Activated CD8-positive, alpha-beta memory T cell treated with anti-CD3 and anti-CD28 coated beads for 4 hours (primary cell): ENCODE results near the gene DDT.
"Not testable (repeated sequence)": the region's sequence is repeated elsewhere in the genome, so short reads cannot be mapped to it uniquely, and the experiment has no call there.

Experiments used
- DNase-seq, 2 donors: peaks; one replicate each; pipeline ENCODE4 v3.0.0-alpha.2; 2020; ENCODE audit warnings: low read depth in 2 of 2

DDT gene

GRCh38 chr22:23989583-23990244, 15.5 kb upstream of the DDT start:
- not testable (repeated sequence) for DNase-seq

DNA sequence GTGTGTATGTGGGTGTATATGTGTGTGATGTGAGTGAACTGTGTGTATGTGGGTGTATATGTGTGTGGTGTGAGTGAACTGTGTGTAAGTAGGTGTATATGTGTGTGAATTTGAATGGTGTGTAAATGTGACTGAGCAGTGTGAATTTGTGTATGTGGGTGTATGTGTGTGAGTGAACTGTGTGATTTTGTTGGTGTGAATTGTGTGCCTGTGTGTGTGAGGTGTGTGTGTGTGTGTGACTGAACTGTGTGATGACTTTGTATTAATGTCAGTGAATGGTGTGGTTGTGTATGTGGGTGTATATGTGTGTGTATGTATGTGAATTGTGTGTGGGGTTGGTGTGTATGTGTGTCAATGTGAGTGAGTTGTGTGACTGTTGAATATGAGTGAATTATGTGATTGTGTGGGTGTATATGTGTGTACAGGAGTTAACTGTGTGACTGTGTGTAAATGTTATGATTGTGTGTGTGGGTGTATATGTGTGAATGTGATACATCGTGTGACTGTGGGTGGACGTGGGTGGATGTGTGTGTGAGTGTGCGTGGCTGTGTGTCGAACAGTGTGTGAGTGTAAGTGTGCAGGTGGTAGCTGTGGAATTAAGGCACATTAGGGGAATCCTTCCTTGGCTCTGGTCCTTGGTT, 12.4 kb upstream of the DDT start:
- not testable (repeated sequence) for DNase-seq

- DNase-seq = not testable (repeated sequence)
Observed at GRCh38 chr22:23986089-23986488, 11.8 kb upstream of the DDT start.

DNA sequence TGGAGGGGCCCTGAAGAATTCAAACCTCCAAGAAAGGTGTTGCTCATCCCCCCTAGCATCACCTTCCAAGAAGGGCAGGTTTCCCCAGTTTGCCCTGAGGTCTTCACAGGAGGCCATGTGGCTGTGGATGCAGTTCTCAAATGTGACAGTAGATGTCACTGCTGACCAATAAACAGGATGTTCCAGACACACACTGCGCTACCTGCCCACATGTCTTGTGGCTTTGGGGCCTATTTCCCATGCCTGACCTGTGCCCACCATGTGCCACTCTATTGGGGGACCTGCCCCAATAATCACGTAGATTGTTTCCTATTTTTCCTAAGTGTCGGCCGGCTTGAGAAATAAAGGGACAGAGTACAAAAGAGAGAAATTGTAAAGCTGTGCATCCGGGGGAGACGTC, 10.2 kb upstream of the DDT start:
- DNase-seq = no peak

DNA sequence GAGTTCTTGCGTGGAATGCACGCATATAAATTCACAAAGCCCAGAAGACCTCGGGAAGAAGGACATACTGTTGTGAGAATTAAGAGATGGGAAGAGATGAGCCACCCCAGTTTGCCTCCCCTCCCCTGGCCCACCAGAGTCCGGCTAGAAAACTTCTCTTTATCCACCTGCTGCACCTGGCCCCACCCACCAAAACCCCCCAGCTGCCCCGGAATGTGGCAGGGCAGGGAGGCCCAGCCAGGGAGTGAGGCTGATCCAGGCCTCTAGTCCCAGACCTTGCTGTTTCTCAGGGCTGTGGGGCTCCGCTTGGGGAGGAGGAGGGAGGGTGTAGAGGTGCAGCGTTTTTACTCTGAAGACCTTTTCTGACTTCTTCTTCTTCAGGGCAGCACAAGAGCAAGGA, 6.3 kb upstream of the DDT start:
- not testable (repeated sequence) for DNase-seq

GRCh38 chr22:23979557-23980240, 5.5 kb upstream of the DDT start, which contains the start of gene GSTT2:
TSS of gene GSTT2 (plus strand) at chr22:23980134.
- not testable (repeated sequence) for DNase-seq

- DNase-seq = not testable (repeated sequence)
Observed at GRCh38 chr22:23977304-23977703, 3.1 kb upstream of the DDT start.

DNA sequence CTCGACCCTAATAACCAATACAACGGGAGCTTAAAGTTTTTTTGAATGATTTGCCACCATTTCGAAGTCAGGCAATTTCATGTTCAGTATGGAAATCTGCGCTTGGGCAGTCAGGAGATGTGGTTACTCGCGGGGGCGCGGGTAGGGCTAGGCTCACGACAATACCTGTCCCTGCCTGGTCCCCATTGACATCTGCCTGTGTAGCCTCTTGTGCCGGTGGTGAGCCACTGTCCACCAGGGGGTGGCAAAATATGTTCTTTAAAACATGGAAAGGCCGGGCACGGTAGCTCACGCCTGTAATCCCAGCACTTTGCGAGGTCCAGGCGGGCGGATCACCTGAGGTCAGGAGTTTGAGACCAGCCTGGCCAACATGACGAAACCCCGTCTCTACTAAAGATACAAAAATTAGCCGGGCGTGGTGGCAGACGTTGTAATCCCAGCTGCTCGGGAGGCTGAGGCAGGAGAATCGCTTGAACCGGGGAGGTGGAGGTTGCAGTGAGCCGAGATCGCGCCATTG, 653 bp upstream of the DDT start:
- DNase-seq = not testable (repeated sequence)

GRCh38 chr22:23971927-23972326, 2.3 kb downstream of the DDT start:
- not testable (repeated sequence) for DNase-seq

DNA sequence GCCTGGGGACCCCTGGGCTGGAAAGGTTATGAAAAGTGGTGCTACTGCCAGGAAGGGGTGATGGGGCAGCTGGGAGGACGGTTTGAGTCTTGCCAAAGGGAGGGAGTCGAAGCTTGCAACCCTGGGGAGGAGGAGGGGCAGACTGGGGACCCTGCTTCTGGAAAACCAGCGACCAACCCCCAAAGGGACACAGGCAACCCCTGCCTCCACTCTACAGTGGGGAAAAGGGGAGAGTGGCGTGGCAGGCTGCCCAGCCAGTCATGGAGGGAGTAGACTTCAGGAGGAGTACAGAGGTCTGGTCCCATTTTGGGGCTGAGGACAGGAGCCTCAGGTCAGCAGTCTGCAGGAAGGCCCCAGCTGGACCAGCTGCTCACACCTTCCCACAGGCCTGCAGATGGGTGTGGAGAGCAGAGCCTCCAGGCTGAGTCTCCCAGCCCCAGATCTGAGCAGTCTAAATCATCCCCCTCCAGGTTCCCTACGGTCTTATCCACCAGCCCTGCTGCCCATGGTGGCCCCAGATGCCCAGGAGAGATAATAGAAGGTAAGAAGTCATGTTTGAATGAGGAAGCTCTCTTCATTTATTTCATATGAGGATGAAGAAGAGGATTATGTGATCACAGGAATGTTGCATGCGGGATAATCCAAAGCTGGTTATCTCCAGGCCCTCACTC, 3.3 kb downstream of the DDT start:
- no peak for DNase-seq

- DNase-seq = no peak
Observed at GRCh38 chr22:23970201-23970641, 4.0 kb downstream of the DDT start.

DNA sequence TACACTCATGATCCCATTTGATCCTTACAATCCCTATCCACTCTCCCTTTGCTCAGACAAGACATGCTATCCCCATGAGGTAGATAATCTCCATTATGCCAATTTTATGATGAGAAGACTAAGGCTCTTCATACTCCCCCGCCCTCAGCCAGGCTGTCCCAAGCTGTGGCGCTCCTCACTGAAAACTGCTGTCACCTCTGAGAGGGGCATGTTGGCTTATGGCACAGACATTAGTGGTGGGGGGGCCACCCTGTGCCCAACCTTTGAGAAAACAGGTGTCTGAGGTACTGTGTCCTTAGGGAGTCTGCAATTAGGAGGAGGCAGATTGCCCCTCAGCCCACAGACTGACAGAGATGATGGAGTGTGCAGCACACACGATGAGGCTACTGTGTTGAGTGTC, 5.2 kb downstream of the DDT start:
- DNase-seq = no peak

DNA sequence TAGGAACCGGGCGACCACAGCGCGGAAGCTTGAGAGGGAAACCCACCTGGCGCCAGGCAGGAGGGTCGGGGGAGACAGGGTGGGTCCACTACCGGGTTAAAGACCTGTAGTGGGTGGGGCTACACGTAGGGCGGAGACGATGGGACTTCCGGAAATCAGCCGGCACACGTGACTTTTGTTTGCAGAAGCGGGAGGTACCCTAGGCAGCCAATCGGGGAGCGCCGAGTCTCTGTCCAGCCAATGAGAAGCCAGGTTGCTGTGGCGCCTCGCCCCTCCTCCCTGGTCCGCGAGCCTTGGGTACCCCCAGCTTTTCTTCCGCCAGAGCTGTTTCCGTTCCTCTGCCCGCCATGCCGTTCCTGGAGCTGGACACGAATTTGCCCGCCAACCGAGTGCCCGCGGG, 7.7 kb downstream of the DDT start, which contains the start of gene DDTL:
Gene DDTL (plus strand): TSS at position 321 of the 400 bp plus-strand sequence. CDS start 27 bp downstream, at position 348.
- not testable (repeated sequence) for DNase-seq

- not testable (repeated sequence) for DNase-seq
Observed at GRCh38 chr22:23966094-23966493, 8.1 kb downstream of the DDT start.

DNA sequence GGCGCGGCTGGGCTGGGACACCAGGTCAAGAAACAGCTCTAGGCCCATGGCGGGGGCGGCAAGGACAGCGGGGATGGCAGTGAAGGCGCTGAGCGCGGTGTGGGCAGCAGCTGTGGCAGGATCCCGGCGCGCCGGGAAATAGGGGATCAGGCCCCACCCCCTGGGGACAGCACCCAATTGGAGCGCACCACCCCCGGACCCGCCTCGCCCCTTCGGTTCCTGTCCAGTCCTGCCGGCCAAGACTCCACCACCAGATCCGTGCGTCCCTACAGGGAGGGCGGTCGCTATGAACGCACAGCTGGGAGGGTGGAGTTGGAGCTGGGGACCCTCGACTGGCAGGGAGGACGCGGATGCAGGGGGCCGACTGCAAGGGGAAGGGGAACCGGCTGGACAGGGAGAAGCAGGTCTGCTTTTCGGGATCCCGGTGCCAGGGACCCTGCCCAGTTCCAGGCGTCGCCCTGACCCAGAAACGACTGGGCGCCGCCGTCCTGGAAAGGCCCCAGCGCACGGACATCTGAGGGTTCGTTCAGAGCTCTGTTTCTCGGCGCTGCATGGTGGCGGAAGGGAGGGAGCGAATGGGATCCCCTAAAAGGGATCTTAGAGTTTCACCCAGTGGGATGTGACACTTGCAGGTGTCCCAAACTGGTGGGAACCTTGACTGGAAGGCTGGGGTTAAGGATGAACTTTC, 13.0 kb downstream of the DDT start, which contains the start of gene GSTT2B:
Gene GSTT2B (minus strand): TSS at position 112 of the 688 bp plus-strand sequence. CDS start 64 bp downstream, at position 48.
- DNase-seq = not testable (repeated sequence)

- DNase-seq = peak; percentile 57 to 60
Observed at GRCh38 chr22:23956301-23956900, 17.8 kb downstream of the DDT start.

- not testable (repeated sequence) for DNase-seq
Observed at GRCh38 chr22:23955886-23956285, 18.4 kb downstream of the DDT start.

DNA sequence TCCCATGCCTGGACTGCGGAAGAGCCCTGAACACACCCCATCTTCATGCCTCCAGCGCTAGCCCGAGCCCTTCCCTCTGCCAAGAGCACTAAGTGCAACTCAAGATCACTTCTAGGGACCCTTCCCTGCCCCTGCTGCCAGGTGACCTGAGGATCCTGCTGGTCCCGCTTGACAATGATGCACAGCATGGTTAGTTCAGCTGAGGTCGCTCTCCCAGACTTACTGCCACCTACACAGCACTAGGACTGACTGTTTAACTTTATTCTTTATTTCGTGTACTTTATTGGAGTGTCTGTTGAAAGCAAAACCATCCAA, 19.3 kb downstream of the DDT start:
- not testable (repeated sequence) for DNase-seq

- DNase-seq = not testable (repeated sequence)
Observed at GRCh38 chr22:23954193-23954990, 19.8 kb downstream of the DDT start.

DNA sequence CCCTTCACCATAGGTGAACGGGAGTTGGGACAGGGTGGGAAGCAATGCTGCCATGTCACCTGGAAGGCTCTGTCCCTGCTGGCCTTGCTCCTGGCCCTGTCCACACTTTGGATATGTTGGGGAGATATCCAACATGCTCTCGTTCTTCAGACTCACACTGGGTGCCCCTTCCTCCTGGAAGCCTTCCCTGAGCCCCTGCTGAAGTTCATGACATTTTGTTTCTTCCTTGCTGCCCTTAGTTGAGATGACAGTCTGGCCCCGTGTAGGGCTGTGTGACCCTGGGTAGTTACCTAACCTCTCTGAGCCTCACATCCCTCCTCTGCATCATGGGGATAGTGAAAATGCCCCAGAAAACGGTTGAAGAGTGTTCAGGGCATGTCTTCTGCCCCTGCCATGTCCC, 20.8 kb downstream of the DDT start:
- DNase-seq = not testable (repeated sequence)
